HL-60 (cell line): ENCODE results near the gene OSGEPL1.
"Not testable (repeated sequence)": the region's sequence is repeated elsewhere in the genome, so short reads cannot be mapped to it uniquely, and the experiment has no call there.

ENCODE experiments used
- DNase-seq, 2 experiments: peaks; one replicate each; pipeline ENCODE4 v3.0.0-alpha.2; 2010 to 2020; ENCODE audit warnings: low read depth in 1 of 2, low spot score in 1 of 2
- H3K27ac ChIP-seq: fragments of 250-450 bp; sonication (Bioruptor Pico); replicated peaks from 2 replicates; pipeline ENCODE4 v1.5.1; 2020; ENCODE audit warnings: mild to moderate bottlenecking, moderate library complexity
- H3K27me3 ChIP-seq: fragments of 250-450 bp; sonication (Bioruptor Pico); 2 replicates; pipeline ENCODE4 v1.5.1; 2021; ENCODE audit warnings: mild to moderate bottlenecking, moderate library complexity; ENCODE audit not compliant: insufficient read depth, poor library complexity, severe bottlenecking
- H3K4me3 ChIP-seq: replicated peaks from 2 replicates; pipeline ENCODE4 v1.5.1; 2011; ENCODE audit warnings: mild to moderate bottlenecking, control low read depth, low read length; ENCODE audit not compliant: insufficient read depth
- CTCF ChIP-seq: IDR thresholded peaks from one replicate; pipeline ENCODE4 v1.5.1; 2011; ENCODE audit warnings: low read length, control low read depth, inconsistent platforms; ENCODE audit not compliant: insufficient read depth
- GABPA ChIP-seq: IDR thresholded peaks from 2 replicates; pipeline ENCODE4 v1.6.1; 2012; ENCODE audit warnings: low read depth
- POLR2AphosphoS5 ChIP-seq: IDR thresholded peaks from 2 replicates; pipeline ENCODE4 v1.6.1; 2012; ENCODE audit warnings: low read depth
- REST ChIP-seq: IDR thresholded peaks from 2 replicates; pipeline ENCODE4 v1.6.1; 2012; ENCODE audit warnings: low read depth; ENCODE audit not compliant: insufficient replicate concordance
- SPI1 ChIP-seq: IDR thresholded peaks from 2 replicates; pipeline ENCODE4 v1.6.1; 2012; ENCODE audit warnings: low read depth, mild to moderate bottlenecking, borderline replicate concordance

OSGEPL1 gene

GRCh38 chr2:189726271-189726670, 36.3 kb downstream of the OSGEPL1 start:
- Histone ChIP-seq H3K27me3 (no peaks in the 10 kb centered on the region), H3K4me3 (no peak overlapping the region), H3K27ac (no peak overlapping the region)
- no peak for TF ChIP-seq GABPA
- DNase-seq = no peak

DNA sequence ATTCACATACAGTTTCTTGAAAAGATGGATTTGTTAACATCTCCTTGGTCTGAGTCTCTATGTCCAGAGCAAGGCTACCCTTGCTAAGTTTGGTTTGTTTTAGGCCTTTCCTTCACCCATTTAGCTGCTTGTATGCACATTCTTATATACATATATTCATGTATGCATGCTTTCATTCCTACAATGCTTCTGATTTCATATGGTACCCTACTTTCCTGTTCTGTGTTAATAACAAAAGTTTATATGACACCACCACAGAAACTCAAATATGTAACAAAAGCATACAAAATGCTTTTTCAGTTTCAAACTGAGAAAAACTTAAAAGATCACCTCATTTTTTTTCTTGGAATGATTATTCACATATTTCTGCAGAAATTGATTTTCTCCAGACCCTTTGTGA, 39.4 kb downstream of the OSGEPL1 start:
- no peak for DNase-seq
- H3K27ac ChIP-seq = no peak overlapping the region
- TF ChIP-seq CTCF (no peak), SPI1 (no peak), POLR2AphosphoS5 (no peak), REST (no peak), GABPA (no peak)
- no peaks in the 10 kb centered on the region for H3K27me3 ChIP-seq
- no peak overlapping the region for H3K4me3 ChIP-seq

DNA sequence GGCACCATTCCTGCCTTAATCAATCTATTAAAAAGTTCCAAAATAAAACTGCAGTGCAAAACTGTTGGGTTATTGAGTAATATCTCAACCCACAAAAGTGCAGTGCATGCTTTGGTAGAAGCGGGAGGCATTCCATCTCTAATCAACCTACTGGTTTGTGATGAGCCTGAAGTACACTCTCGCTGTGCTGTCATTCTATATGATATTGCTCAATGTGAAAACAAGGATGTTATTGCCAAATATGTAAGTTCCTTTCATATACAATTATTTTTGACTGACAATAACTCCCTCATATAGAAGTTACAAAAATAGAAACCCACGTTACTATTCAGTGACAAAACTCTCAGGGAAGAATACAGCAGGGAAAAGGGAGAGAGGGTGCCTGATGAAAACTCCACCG, 43.0 kb downstream of the OSGEPL1 start:
- TF ChIP-seq CTCF (no peak), GABPA (no peak), POLR2AphosphoS5 (no peak)

DNA sequence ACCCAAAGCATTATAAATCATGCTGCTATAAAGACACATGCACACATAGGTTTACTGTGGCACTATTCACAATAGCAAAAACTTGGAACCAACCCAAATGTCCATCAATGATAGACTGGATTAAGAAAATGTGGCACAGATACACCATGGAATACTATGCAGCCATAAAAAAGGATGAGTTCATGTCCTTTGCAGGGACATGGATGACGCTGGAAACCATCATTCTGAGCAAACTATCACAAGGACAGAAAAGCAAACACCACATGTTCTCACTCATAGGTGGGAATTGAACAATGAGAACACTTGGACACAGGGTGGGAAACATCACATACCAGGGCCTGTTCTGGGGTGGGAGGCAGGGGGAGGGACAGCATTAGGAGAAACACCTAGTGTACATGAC, 45.0 kb downstream of the OSGEPL1 start:
- not testable (repeated sequence) for H3K4me3 ChIP-seq, DNase-seq

More for the DNA sequence above, 43.0 kb downstream of the OSGEPL1 start:
- H3K4me3 ChIP-seq = no peak overlapping the region
- H3K27ac ChIP-seq = no peak overlapping the region; the same call in 1 of the 2 replicates
- DNase-seq = peak; percentile 41 to 78
- no peaks in the 10 kb centered on the region for H3K27me3 ChIP-seq

GRCh38 chr2:189709501-189710221, 52.9 kb downstream of the OSGEPL1 start:
- DNase-seq = no peak

More for the DNA sequence above, 45.0 kb downstream of the OSGEPL1 start:
- not testable (repeated sequence) for H3K27me3 ChIP-seq, H3K27ac ChIP-seq

More at GRCh38 chr2:189709501-189710221, 52.9 kb downstream of the OSGEPL1 start:
- no peaks in the 10 kb centered on the region for H3K27me3 ChIP-seq
- TF ChIP-seq SPI1 (no peak), CTCF (no peak)
- no peak overlapping the region for H3K4me3 ChIP-seq
- H3K27ac ChIP-seq = no peak overlapping the region
